GM21515 (cell line): ENCODE results near the gene MOK.
"Not testable (repeated sequence)": the region's sequence is repeated elsewhere in the genome, so short reads cannot be mapped to it uniquely, and the experiment has no call there.

ENCODE experiments used
- ATAC-seq: cut with Tn5 transposase; IDR thresholded peaks from one replicate; pipeline ENCODE4 v1.9.1; 2021; ENCODE audit not compliant: unreplicated experiment

MOK gene

DNA sequence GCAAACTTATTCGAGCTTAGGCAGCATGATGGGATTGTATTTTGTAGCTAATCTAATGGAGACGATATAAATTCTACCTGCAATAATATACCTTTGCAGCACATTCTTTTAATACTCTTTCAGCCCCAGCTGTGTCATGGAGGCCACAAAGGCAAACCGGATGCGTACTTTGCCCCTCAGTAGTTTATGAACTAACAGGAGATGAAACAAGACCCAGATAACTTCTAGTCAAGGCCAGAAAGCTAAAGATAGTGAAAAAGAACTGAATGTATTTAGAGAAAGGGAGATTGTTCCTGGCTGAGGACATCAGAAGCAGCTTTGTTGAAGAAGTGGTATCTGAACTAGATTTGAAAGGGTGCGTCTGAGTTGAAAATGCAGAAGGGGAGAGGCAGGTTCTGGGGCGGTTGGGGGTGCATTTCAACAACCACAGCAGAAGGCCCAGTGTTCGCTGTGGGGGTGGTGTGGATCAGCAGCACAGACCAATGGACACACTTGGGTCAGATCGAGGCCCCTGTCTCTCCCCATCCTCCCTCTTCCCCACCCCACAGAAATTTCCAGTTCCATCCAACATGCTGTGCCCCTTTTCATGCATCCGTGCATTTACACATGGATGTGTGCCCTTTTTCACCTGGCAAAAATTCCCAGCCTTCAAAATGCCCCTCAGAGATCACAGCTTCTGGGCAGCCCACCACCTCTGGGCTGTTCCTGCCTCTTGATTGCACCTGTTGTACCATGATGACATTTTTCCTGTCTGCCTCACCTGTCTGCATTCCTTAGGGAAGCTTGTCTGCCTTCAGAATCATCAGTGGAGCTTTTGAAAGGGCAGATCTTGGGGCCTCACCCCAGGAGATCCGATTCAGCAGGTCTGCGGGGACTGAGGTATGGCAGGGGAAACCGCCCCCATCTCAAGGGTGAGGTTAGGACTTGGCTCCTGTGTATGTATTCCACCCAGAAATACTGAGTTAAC is 16.8 kb upstream of the MOK start:
- ATAC-seq = no peak

DNA sequence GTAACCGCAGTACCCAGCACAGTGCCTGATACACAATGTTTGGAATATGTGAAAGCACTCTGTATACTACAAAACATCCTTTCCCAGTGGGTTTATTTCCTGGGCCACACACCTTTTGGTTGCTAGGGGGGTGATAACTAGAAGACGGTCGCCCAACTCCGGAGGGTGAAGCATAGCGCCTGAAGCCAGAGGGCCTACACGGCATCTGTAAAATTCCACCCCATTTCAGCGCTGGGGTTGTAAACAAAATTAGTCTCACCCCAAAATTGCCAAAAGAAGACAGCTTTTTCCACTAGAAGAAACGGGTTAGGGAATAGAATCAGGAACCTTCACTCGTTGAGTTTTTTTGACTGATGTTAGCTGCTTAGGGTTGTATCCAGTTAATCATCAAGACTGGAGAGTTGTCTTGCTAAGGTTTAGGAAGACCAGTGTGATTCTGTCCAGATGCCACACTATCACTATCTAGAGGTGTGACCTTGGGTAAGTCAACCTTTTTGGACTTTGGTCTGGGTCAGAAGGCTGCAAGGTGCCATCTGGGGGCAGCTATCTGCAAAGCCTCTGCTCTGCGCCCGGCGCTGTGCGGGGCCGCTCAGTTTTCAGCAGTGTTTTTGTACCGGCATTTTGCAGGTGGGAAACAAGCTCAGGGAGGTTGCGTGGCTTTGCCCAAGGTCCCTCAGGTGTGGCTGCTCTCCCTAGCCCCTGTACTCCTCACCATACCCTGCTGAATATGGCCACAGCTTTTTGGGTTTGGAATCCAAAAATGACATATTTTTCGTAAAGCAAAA is 15.9 kb upstream of the MOK start:
- ATAC-seq = no peak

DNA sequence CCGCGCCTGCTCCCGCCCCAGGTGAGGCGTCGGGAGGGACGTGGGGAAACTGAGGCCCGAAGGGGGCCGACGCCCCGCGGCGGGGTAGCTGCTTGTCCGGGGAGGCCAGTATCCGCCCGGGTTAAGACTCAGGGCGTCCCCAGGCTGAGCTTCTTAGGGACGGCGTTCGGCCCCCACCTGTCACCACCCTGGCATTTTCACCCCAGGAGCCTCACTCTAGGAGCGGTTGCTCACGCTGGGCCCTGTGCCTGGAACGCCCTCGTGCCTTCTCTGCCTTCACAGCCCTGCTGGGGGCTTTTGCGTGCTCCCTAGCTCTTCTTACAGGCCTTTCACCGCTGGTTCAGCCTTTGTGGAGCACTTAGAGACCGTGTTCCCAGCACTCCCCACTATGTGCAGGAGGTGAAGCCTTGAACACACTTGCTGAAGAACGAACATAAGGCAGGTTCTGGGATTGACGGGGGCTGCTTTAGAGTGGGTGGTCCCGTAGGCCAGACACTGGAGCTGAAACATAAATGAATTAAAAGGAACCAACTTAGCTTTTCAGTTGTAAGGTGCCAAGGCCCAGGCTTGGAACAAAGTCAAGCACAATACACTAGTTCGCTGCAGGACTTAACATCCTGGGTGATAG is 15.2 kb upstream of the MOK start:
- ATAC-seq = peak; percentile 15

DNA sequence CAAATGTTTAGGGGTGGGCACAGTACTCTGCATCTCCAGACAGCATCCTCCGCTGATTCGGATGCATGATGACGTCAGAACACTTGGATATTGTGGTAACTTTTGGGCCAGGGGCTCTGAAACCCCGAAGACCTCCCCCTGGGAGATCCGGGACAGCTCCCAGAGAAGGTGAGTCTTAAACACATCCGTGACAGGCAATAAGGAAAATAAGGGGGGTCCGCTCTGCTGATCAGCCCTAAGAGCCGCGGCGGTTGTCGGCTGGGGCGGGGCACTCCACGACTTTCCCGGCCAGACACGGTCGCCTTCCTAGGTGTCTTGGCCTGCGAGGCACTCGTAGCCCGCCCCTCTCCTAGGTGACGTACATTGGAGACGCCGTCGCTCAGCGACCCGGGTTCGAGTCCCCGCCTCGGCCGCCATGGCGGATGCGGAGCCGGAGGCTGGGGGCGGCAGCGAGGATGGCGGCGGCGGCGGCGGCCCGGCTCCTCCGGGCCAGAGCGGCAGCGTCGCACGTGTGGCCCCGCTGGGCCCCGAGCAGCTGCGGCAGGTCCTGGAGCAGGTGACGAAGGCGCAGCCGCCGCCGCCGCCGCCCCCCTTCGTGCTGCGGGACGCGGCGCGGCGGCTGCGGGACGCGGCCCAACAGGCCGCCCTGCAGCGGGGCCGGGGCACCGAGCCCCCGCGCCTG is 14.5 kb upstream of the MOK start, which contains the start of gene ZNF839:
TSS of gene ZNF839 (plus strand) at position 396 of the 682 bp plus-strand sequence. CDS start at position 416, 20 bp downstream.
- peak; percentile 53 for ATAC-seq

DNA sequence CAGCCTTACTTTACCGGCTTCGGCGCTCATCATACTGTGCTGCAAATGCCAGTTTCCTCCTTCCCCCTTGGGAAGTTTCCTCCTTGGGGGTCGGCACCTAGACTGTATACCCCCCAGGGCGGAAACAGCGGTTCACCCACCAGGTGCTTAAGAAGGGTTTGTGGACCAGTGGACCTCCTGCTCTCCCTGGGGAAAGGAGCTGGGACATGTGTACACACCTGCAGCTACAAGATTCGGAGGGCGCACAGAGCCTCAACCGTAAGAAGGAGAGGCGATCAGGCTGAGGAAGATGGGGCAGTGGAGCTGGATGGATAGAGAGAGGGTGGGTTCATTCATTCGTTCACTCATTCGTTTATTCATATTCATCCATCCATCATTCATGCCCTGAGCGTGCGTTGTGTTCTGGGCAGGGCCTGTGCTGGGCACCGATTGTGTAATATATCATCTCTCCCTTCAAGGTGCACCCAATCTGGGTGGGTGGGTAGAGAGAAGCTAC is 13.9 kb upstream of the MOK start:
- ATAC-seq = no peak

GRCh38 chr14:102317564-102318248 is 12.7 kb upstream of the MOK start:
- ATAC-seq = no peak

- ATAC-seq = peak; percentile 65
Measured at GRCh38 chr14:102316743-102317563, 12.0 kb upstream of the MOK start.

DNA sequence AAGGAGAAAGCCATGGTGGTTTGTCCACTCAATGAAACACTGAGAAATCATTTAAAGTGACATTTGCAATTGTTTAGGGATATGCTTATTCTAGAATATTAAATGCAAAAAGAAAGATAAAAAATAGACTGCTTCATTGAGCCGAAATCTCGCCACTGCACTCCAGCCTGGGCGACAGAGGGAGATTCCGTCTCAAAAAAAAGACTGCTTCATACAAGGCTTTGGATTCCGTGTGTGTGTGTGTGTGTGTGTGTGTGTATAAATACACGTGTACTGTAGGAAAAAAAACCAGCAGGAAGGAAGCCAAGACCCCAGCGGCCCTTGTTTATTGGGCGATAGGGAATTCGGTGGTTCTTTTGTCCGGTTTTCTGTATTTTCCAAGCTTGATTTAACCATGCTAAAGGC is 11.4 kb upstream of the MOK start:
- ATAC-seq = no peak

- no peak for ATAC-seq
Measured at GRCh38 chr14:102315121-102315520, 10.2 kb upstream of the MOK start.

DNA sequence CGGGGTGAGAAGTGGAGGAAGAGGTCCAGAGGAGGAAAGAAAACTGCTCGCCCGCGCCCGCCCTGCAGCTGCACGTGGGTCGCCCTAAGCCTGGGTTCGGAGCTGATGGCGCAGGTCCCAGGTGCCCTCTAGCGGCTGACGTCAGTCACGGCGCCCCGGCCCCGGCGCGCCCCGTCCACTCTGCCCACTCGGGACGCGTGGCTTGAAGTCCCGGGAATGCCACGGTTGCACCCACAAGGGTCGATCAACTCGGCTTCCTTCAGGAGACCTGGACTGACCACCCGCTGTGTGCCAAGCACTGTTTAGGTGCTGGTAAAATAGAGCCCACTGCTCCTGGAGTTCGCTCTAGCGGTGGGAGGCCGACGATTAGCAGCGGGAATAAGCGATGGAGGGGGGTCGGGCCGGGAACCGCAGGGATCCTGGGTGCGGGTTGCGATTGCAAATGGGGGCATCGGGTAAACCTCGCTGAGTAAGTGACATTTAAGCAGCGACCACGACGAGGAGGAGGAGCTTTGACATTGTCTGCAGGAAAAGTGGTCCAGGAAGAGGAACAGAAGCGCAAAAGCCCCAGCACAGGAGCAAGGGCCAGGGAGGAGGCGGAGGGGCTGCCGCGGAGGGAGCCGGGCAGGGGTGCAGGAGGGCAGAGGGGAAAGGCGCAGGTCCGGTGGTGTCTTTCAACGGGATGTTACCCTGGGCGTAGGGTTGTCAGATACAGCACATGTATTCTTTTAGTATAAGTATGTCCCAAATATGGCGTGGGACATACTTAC is 9.5 kb upstream of the MOK start:
- peak; percentile 54 for ATAC-seq

- ATAC-seq = no peak
Measured at GRCh38 chr14:102303664-102304063, 1.3 kb downstream of the MOK start.

DNA sequence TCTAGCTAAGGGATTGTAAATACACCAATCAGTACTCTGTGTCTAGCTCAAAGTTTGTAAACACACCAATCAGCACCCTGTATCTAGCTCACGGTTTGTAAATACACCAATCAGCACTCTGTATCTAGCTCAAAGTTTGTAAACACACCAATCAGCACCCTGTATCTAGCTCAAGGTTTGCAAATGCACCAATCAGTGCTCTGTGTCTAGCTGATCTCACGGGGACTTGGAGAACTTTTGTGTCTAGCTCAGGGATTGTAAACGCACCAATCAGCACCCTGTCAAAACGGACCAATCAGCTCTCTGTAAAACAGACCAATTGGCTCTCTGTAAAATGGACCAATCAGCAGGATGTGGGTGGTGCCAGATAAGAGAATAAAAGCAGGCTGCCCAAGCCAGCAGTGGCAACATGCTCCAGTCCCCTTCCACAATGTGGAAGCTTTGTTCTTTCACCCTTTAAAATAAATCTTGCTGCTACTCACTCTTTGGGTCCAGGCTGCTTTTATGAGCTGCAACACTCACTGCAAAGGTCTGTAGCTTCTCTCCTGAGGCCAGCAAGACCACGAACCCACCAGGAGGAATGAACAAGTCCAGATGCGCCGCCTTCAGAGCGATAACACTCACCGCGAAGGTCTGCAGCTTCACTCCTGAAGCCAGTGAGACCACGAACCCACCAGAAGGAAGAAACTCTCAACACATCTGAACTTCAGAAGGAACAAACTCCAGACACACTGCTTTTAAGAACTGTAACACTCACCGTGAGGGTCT is 6.5 kb downstream of the MOK start:
- not testable (repeated sequence) for ATAC-seq

GRCh38 chr14:102297436-102298170 is 7.4 kb downstream of the MOK start:
- ATAC-seq = no peak

DNA sequence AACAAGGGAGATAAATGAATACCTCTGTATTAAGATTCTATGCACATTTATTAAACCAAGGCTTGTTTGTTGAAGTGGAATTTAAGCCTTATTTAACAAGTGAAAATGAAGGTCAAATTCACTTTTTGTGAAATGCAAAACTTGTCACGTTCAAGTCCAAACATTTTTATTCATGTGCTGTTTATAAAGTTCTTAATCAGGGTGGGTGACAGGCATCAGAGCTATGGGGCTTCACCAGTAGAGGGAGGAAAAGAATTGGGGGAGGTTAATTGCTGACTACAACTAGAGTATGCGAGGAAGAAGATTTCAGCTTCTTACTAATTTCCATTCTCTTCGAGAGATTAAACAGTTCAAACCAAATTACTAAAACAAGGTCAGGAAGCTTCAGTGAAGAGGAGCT is 9.7 kb downstream of the MOK start:
- no peak for ATAC-seq

- ATAC-seq = no peak
Measured at GRCh38 chr14:102293781-102294180, 11.2 kb downstream of the MOK start.

- no peak for ATAC-seq
Measured at GRCh38 chr14:102292441-102292840, 12.5 kb downstream of the MOK start.

GRCh38 chr14:102288139-102288538 is 16.8 kb downstream of the MOK start:
- no peak for ATAC-seq
